Colonic mucosa (tissue), 4 donors: ENCODE measurements around the gene RASSF5. TPM values are rescaled to one million over a fixed set of nuclear protein-coding genes. Genes with fewer than 3 reads are reported as not detected.

Experiments
- DNase-seq: peaks from one replicate; pipeline ENCODE4 v3.0.0-alpha.2; 2020
- H3K27ac ChIP-seq: fragments of 200-600 bp; one replicate; pipeline ENCODE4 v1.8.0; 2021
- H3K27me3 ChIP-seq: fragments of 200-600 bp; one replicate; pipeline ENCODE4 v1.8.0; 2021
- H3K36me3 ChIP-seq: fragments of 200-600 bp; one replicate; pipeline ENCODE4 v1.8.0; 2021
- H3K4me1 ChIP-seq: fragments of 200-600 bp; one replicate; pipeline ENCODE4 v1.8.0; 2021; ENCODE audit warnings: mild to moderate bottlenecking
- H3K4me3 ChIP-seq: fragments of 200-600 bp; one replicate; pipeline ENCODE4 v1.8.0; 2021
- H3K9ac ChIP-seq, 2 donors: one replicate each; pipeline ENCODE4 v1.7.0; 2013; ENCODE audit warnings: control low read depth in 2 of 2, low read depth in 2 of 2, low read length in 2 of 2
- H3K9me3 ChIP-seq: fragments of 200-600 bp; one replicate; pipeline ENCODE4 v1.8.0; 2021
- CTCF ChIP-seq: fragments of 200-600 bp; IDR thresholded peaks from one replicate; pipeline ENCODE4 v1.8.0; 2022; ENCODE audit warnings: antibody characterized with exemption, mild to moderate bottlenecking
- intact Hi-C: fragments of 100-400 bp; cut with DNase I; formaldehyde crosslinking; loops from one replicate; pipeline ENCODE4 v1.14.1; 2022
- total RNA-seq, 2 donors: library from RNA; stranded (reverse); fragmentation: NEBNext Ultra II Directional in 1 of 2; extraction: Animal tissue kit (Norgen Biotek cat#: 25700) in 1 of 2; gene quantifications; one replicate each; pipeline ENCODE4 v1.2.1, GENCODE V29; 2021
- donor health status: healthy.
- donor health status: DM: no; HTN: no; CAD: no.
- donor health status: DM: no; HTN: no; CAD: no.

Gene RASSF5
- total RNA-seq, 2 donors from 2014 or later = 4.9 to 5.4 TPM

GRCh38 chr1:206563367-206564207, 56.3 kb downstream of the RASSF5 start:
- intact Hi-C loops = no loop called here
- Histone ChIP-seq H3K9ac (no peak overlapping the region), H3K9me3 (no peaks in the 10 kb centered on the region), H3K4me1 (no peaks in the 10 kb centered on the region), H3K4me3 (no peak overlapping the region), H3K27me3 (no peaks in the 10 kb centered on the region), H3K36me3 (no peaks in the 10 kb centered on the region), H3K27ac (no peak overlapping the region)
- TF ChIP-seq CTCF = no peak
- DNase-seq = no peak

DNA sequence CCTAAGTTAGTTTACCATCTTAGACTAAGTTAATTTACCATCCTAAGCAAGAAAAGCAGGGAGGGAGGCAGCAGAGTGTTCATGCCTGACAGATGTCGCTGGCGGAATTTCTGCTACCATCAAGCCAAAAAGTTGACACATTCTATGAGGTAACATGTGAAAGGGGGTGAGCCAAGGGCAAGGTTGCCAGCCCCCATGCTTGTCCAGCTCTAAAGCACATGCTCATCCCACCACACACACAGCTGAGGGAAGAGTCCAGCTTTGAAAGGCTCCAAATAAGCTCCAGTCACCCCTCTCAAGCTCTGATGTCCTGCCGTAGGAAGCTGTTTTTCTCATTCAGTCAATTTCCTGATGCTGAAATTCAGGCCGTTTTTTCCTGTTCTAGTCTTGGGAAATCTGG, 58.7 kb downstream of the RASSF5 start:
- no peak overlapping the region for H3K9ac ChIP-seq
- no peaks in the 10 kb centered on the region for H3K9me3 ChIP-seq
- intact Hi-C loops = no loop called here
- H3K27ac ChIP-seq = no peak overlapping the region
- no peaks in the 10 kb centered on the region for H3K4me1 ChIP-seq
- no peaks in the 10 kb centered on the region for H3K27me3 ChIP-seq
- no peak for DNase-seq
- H3K36me3 ChIP-seq = no peaks in the 10 kb centered on the region
- no peak for TF ChIP-seq CTCF
- H3K4me3 ChIP-seq = no peak overlapping the region

DNA sequence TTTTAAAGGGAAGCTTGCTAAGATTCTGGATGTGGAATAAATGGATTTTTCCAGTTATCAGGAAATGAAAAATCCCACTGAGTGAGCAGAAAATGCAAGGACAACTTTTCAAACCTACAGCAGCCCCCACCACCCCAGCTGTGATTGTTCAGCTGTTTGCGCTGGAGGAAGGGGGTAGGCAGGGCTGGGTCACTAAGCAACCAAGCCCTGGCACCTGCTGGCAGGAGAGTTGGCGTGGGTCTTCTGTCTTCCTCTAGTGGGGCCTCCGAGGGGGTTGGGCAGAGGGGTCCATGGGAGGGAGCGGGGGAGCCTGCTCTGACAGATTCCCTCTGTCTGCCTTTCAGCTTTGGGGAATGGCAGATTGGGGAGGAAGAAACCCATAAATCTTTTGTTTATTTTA, 59.7 kb downstream of the RASSF5 start:
- intact Hi-C loops = no loop called here
- H3K4me1 ChIP-seq = no peaks in the 10 kb centered on the region
- no peak for DNase-seq
- no peak for TF ChIP-seq CTCF
- no peaks in the 10 kb centered on the region for H3K36me3 ChIP-seq
- H3K9ac ChIP-seq = no peak overlapping the region
- H3K4me3 ChIP-seq = no peak overlapping the region
- no peaks in the 10 kb centered on the region for H3K27me3 ChIP-seq
- H3K27ac ChIP-seq = no peak overlapping the region
- no peaks in the 10 kb centered on the region for H3K9me3 ChIP-seq

GRCh38 chr1:206568256-206568655, 60.9 kb downstream of the RASSF5 start:
- no peak for TF ChIP-seq CTCF
- intact Hi-C loops = no loop called here

DNA sequence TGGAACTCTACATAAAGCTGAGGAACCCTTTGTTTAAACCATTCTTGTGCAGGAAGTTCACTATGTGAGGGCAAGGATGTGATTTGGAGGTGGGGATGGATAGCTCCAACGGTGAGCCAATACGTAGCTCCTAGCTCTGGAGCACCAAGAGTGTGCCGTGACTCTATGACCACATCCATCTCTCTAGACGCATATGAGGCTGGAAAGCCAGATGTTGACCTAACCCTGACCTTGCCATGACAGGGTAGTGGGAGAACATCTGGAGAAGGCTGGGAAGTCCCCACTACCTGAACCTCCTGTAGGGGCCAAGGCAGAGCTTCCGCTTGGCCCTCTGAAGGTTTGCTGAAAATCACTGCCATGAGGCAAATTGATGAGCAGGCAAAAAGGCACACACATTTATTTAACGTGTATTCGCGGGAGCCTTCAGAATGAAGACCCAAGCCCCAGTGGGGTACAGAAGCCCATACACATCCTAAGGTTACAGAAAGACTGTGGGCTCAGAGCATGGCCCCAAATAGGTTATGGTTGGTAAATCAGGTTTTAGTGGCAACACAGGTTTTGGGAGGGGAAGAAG, 61.5 kb downstream of the RASSF5 start:
- Histone ChIP-seq H3K27ac (no peak overlapping the region), H3K36me3 (no peaks in the 10 kb centered on the region), H3K4me1 (no peaks in the 10 kb centered on the region), H3K4me3 (no peak overlapping the region), H3K27me3 (no peaks in the 10 kb centered on the region), H3K9ac (no peak overlapping the region), H3K9me3 (no peaks in the 10 kb centered on the region)
- DNase-seq = no peak
- no peak for TF ChIP-seq CTCF
- intact Hi-C loops = no loop called here

More at GRCh38 chr1:206568256-206568655, 60.9 kb downstream of the RASSF5 start:
- Histone ChIP-seq H3K27ac (no peak overlapping the region), H3K9me3 (no peaks in the 10 kb centered on the region), H3K27me3 (no peaks in the 10 kb centered on the region), H3K9ac (no peak overlapping the region), H3K4me3 (no peak overlapping the region), H3K4me1 (no peaks in the 10 kb centered on the region), H3K36me3 (no peaks in the 10 kb centered on the region)
- no peak for DNase-seq
